ENCODE data around the gene SLC26A2. TPM values are rescaled to one million over a fixed set of nuclear protein-coding genes. Genes with fewer than 3 reads are reported as not detected.

The SLC26A2 gene
- total RNA-seq, 2 experiments from 2014 or later = 7.6 to 8.0 TPM

- Mint-ChIP-seq H3K36me3 (ENCODE audit: low read depth) (peaks cover 83% of the 10 kb centered on the region), H3K9me3 (ENCODE audit: insufficient read depth) (peaks cover 12% of the 10 kb centered on the region), H3K27me3 (ENCODE audit: low read depth) (no peaks in the 10 kb centered on the region), H3K4me1 (ENCODE audit: low read depth) (peaks cover 2% of the 10 kb centered on the region), H3K4me3 (no peak overlapping the region), H3K27ac (no peak overlapping the region)
- DNase-seq (no peak), ATAC-seq (no peak)
- ChIA-PET POLR2A (no interaction called here), CTCF (interaction anchor here (0.9 kb wide), 1 partner anchor 8 kb away, joined by 3 read pairs; no protein-coding TSS in a partner anchor)
These were observed 53.9 kb downstream of the SLC26A2 start for GRCh38 chr5:150014456-150014855.

DNA sequence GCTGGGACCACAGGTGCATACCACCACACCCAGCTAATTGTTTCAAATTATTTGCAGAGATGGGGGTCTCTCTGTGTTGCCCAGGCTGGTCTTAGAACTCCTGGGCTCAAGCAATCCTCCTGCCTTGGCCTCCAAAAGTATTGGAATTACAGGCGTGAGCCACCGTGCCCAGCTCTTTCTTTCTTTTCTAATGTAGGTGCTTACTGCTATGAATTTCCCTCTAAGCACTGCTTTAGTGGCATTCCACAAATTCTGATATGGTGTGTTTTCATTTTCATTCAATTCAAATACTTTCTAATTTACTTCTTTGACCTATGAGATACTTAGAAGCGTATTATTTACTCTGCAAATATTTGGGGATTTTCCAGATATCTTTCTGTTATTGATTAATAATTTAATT, 54.9 kb downstream of the SLC26A2 start:
- Mint-ChIP-seq H3K9me3 (ENCODE audit: insufficient read depth) (peaks cover 12% of the 10 kb centered on the region), H3K27ac (no peak overlapping the region), H3K4me1 (ENCODE audit: low read depth) (peaks cover 6% of the 10 kb centered on the region), H3K4me3 (no peak overlapping the region), H3K27me3 (ENCODE audit: low read depth) (no peaks in the 10 kb centered on the region), H3K36me3 (ENCODE audit: low read depth) (peaks cover 89% of the 10 kb centered on the region)
- ChIA-PET POLR2A (no interaction called here), CTCF (interaction anchor here (0.9 kb wide), 1 partner anchor 8 kb away, joined by 3 read pairs; no protein-coding TSS in a partner anchor)
- ATAC-seq = no peak
- DNase-seq = no peak

GRCh38 chr5:150016537-150016936, 56.0 kb downstream of the SLC26A2 start:
- ATAC-seq = no peak
- Mint-ChIP-seq H3K36me3 (ENCODE audit: low read depth) (peaks cover 89% of the 10 kb centered on the region), H3K27me3 (ENCODE audit: low read depth) (no peaks in the 10 kb centered on the region), H3K4me1 (ENCODE audit: low read depth) (peaks cover 14% of the 10 kb centered on the region), H3K27ac (no peak overlapping the region), H3K4me3 (no peak overlapping the region), H3K9me3 (ENCODE audit: insufficient read depth) (peaks cover 12% of the 10 kb centered on the region)
- ChIA-PET CTCF (no interaction called here), POLR2A (no interaction called here)
- DNase-seq = no peak

DNA sequence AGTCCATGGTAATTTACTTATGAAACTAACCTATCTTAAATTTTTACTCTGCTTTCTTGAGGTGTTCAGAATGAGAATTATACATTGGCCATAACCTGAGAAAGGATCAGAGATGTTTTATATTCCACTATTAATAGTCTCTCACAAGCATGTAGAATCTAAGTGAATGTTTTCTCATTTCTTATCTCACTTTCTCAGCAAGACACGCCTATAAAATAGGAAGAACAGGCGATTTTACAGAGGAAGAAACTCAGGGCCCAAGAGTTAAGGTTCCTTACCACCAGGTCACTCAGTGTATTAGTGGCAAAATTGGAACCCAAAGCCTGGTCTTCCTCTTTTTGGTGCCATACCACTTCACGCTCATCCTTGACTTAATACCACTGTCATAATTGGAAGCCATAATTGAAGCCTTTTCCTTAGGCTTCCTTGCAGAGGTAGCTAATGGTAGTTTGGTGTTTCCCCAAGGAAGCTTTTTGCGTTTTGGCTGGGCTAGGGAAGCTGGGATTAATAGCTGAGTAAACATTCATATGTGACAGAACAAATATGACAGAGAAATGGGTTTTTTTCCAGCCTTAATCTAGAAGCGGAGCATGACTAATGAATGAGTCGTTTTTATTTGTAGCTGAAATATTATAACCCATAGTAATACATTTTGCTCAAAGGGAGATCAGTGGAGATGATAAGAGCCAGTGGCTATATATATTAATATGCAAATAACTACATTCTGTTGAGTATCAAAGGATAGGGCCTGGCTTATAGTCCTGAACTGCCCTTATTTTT, 56.9 kb downstream of the SLC26A2 start:
- ChIA-PET CTCF (interaction anchor here (0.8 to 1.1 kb wide), 3 partner anchors 15 to 165 kb away, joined by 3 to 4 read pairs (median 3); no protein-coding TSS in a partner anchor), POLR2A (no interaction called here)
- no peaks in the 10 kb centered on the region for H3K27me3 Mint-ChIP-seq (ENCODE audit: low read depth)
- H3K4me3 Mint-ChIP-seq = no peak overlapping the region
- peaks cover 91% of the 10 kb centered on the region for H3K36me3 Mint-ChIP-seq (ENCODE audit: low read depth)
- DNase-seq (no peak), ATAC-seq (no peak)
- no peak overlapping the region for H3K27ac Mint-ChIP-seq
- peaks cover 12% of the 10 kb centered on the region for H3K9me3 Mint-ChIP-seq (ENCODE audit: insufficient read depth)
- H3K4me1 Mint-ChIP-seq (ENCODE audit: low read depth) = peaks cover 23% of the 10 kb centered on the region

DNA sequence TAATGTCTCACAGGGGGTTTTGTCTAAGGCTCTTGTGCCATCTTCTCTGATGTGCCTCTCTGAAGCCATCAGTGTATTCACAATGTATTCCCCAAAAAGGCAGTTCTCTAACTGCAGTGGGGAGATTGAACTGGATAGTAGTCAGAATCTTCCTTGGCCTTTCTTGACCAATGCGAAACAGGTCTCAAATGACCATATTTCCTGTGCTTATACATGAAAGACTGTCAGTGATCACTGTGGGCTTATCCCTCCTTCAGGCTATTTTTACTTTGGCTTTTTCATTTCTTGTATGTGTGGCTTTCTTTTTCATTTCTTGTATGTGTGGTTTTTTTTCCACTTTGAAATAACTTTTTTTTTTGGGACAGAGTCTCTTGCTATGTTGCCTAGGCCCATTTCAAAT, 59.7 kb downstream of the SLC26A2 start:
- H3K9me3 Mint-ChIP-seq (ENCODE audit: insufficient read depth) = peaks cover 12% of the 10 kb centered on the region
- no peak for ATAC-seq
- CTCF ChIA-PET = interaction anchor here (1.9 kb wide), 1 partner anchor 168 kb away, joined by 6 read pairs; no protein-coding TSS in a partner anchor
- POLR2A ChIA-PET = no interaction called here
- DNase-seq = no peak
- H3K4me1 Mint-ChIP-seq (ENCODE audit: low read depth) = peaks cover 25% of the 10 kb centered on the region
- peaks cover 77% of the 10 kb centered on the region for H3K36me3 Mint-ChIP-seq (ENCODE audit: low read depth)
- H3K27me3 Mint-ChIP-seq (ENCODE audit: low read depth) = no peaks in the 10 kb centered on the region
- no peak overlapping the region for H3K4me3 Mint-ChIP-seq
- peak overlapping the region; percentile 11 for H3K27ac Mint-ChIP-seq

DNA sequence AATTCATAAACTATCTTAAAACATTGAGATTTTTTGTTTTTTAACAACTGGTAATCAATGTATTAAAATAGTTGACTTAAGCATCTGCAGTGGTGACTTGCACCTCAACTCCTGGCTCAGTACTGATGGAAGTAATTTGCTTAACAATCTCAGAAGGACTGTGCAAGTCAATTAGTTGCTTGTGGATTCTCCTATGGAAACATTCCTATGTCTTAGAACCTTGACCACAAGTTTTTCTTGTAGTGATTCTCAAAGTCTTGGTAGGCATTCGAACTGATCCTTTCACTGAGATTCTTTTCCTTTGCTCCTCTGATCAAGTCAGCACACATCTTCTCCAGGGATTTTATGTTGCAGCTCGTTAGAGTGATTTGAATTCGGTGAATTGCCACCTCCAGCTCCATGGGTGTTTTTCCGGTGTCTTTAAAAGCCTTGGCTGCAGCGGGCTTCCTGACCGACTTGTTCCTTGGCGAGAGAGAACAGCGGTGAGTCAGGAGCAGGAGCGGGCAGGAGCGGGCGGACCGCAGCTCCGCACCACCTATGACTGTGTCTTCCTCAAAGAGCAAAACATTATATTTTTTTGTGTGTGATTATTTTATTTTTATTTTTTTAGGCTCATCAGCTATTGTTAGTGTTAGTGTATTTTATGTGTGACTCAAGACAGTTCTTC, 61.1 kb downstream of the SLC26A2 start:
- no peak for DNase-seq
- Mint-ChIP-seq H3K36me3 (ENCODE audit: low read depth) (peaks cover 75% of the 10 kb centered on the region), H3K27me3 (ENCODE audit: low read depth) (no peaks in the 10 kb centered on the region), H3K4me3 (no peak overlapping the region), H3K27ac (peak overlapping the region; percentile 46), H3K9me3 (ENCODE audit: insufficient read depth) (peaks cover 2% of the 10 kb centered on the region), H3K4me1 (ENCODE audit: low read depth) (peaks cover 25% of the 10 kb centered on the region)
- POLR2A ChIA-PET = interaction anchor here (2.1 kb wide), 1 partner anchor 21 kb away, joined by 10 read pairs; the partner anchor contains the start of genes HMGXB3 and TIGD6
- no peak for ATAC-seq
- CTCF ChIA-PET = interaction anchor here (1.0 to 2.0 kb wide), 4 partner anchors 15 to 188 kb away, joined by 3 to 8 read pairs (median 5); no protein-coding TSS in a partner anchor

- no peaks in the 10 kb centered on the region for H3K27me3 Mint-ChIP-seq (ENCODE audit: low read depth)
- H3K27ac Mint-ChIP-seq = peak overlapping the region; percentile 20
- peaks cover 73% of the 10 kb centered on the region for H3K36me3 Mint-ChIP-seq (ENCODE audit: low read depth)
- DNase-seq (no peak), ATAC-seq (no peak)
- CTCF ChIA-PET = interaction anchor here (1.0 to 2.0 kb wide), 4 partner anchors 16 to 188 kb away, joined by 3 to 8 read pairs (median 5); no protein-coding TSS in a partner anchor
- peaks cover 25% of the 10 kb centered on the region for H3K4me1 Mint-ChIP-seq (ENCODE audit: low read depth)
- no peak overlapping the region for H3K4me3 Mint-ChIP-seq
- POLR2A ChIA-PET = interaction anchor here (2.1 kb wide), 1 partner anchor 22 kb away, joined by 10 read pairs; the partner anchor contains the start of genes HMGXB3 and TIGD6
- H3K9me3 Mint-ChIP-seq (ENCODE audit: insufficient read depth) = no peaks in the 10 kb centered on the region
These were observed 61.6 kb downstream of the SLC26A2 start for GRCh38 chr5:150022158-150022531.

DNA sequence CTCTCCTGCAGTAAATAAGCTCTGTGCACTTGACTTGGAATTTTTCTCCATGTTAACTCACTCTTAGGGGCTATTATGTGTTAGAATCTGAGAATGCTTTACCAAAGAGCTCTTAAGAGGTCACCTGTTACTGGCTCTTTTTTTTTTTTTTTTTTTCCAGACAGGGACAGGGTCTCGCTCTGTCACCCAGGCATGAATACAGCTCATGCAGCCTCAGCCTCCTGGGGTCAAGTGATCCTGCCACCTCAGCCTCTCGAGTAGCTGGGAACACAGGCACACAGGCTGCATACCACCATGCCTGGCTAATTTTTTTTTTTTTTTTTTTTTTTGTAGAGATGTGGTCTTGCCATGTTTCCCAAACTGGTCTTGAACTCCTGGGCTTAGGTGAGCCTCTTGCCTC, 62.1 kb downstream of the SLC26A2 start:
- Mint-ChIP-seq H3K4me3 (no peak overlapping the region), H3K27ac (peak overlapping the region; percentile 20), H3K4me1 (ENCODE audit: low read depth) (peaks cover 25% of the 10 kb centered on the region), H3K27me3 (ENCODE audit: low read depth) (no peaks in the 10 kb centered on the region), H3K36me3 (ENCODE audit: low read depth) (peaks cover 68% of the 10 kb centered on the region), H3K9me3 (ENCODE audit: insufficient read depth) (no peaks in the 10 kb centered on the region)
- ATAC-seq = no peak
- no peak for DNase-seq
- ChIA-PET POLR2A (interaction anchor here (2.1 kb wide), 1 partner anchor 22 kb away, joined by 10 read pairs; the partner anchor contains the start of genes HMGXB3 and TIGD6), CTCF (interaction anchor here (1.2 to 2.0 kb wide), 3 partner anchors 11 to 355 kb away, joined by 3 to 8 read pairs (median 4); no protein-coding TSS in a partner anchor)

DNA sequence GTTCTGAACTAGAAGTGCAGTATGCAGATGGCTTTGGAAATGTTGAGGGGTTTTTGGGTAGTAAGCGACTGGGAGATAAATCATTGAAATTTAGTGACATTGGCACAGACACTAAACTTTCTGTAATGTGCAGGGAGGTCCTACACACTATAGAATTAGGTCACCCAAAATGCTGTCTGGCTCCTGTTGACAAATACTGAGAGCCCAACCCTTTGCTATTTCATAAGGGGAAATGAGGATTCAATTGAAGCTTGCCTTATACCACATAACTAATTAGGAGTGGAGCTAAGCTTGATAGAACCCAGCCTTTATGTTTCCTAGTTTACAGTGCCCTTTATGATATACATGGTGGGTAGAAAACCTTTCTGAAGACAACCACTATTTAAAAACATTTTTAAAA, 62.6 kb downstream of the SLC26A2 start:
- POLR2A ChIA-PET = no interaction called here
- CTCF ChIA-PET = interaction anchor here (1.2 to 2.0 kb wide), 3 partner anchors 11 to 356 kb away, joined by 3 to 8 read pairs (median 4); no protein-coding TSS in a partner anchor
- H3K27me3 Mint-ChIP-seq (ENCODE audit: low read depth) = no peaks in the 10 kb centered on the region
- H3K36me3 Mint-ChIP-seq (ENCODE audit: low read depth) = peaks cover 71% of the 10 kb centered on the region
- H3K4me1 Mint-ChIP-seq (ENCODE audit: low read depth) = peaks cover 25% of the 10 kb centered on the region
- no peaks in the 10 kb centered on the region for H3K9me3 Mint-ChIP-seq (ENCODE audit: insufficient read depth)
- H3K4me3 Mint-ChIP-seq = no peak overlapping the region
- H3K27ac Mint-ChIP-seq = no peak overlapping the region
- ATAC-seq (no peak), DNase-seq (no peak)

- Mint-ChIP-seq H3K4me3 (no peak overlapping the region), H3K9me3 (ENCODE audit: insufficient read depth) (no peaks in the 10 kb centered on the region), H3K36me3 (ENCODE audit: low read depth) (peaks cover 63% of the 10 kb centered on the region), H3K27ac (no peak overlapping the region), H3K4me1 (ENCODE audit: low read depth) (peaks cover 23% of the 10 kb centered on the region), H3K27me3 (ENCODE audit: low read depth) (no peaks in the 10 kb centered on the region)
- ChIA-PET POLR2A (no interaction called here), CTCF (no interaction called here)
- no peak for ATAC-seq
- DNase-seq = no peak
These were observed 63.9 kb downstream of the SLC26A2 start for GRCh38 chr5:150024346-150024984.

- no peak for DNase-seq
- ChIA-PET POLR2A (interaction anchor here (0.6 kb wide), 1 partner anchor 17 kb away, joined by 3 read pairs; no protein-coding TSS in a partner anchor), CTCF (no interaction called here)
- H3K4me3 Mint-ChIP-seq = no peak overlapping the region
- H3K4me1 Mint-ChIP-seq (ENCODE audit: low read depth) = peaks cover 9% of the 10 kb centered on the region
- H3K9me3 Mint-ChIP-seq (ENCODE audit: insufficient read depth) = no peaks in the 10 kb centered on the region
- no peak overlapping the region for H3K27ac Mint-ChIP-seq
- no peak for ATAC-seq
- no peaks in the 10 kb centered on the region for H3K27me3 Mint-ChIP-seq (ENCODE audit: low read depth)
- peaks cover 54% of the 10 kb centered on the region for H3K36me3 Mint-ChIP-seq (ENCODE audit: low read depth)
These were observed 66.2 kb downstream of the SLC26A2 start for GRCh38 chr5:150026682-150027172.

Measured in activated CD8-positive, alpha-beta T cell treated with anti-CD3 and anti-CD28 coated beads, Interleukin-2, amount 10 ng/mL, durations not matched to agents 7 days and 5 days (primary cell).